Measurements from ENCODE around the gene SLCO3A1.

Gene SLCO3A1

GRCh38 chr15:92011611-92012367 lies 158.3 kb downstream of the SLCO3A1 start:
- DNase-seq: peak; percentile 15

- DNase-seq: no peak
These were observed 158.8 kb downstream of the SLCO3A1 start for GRCh38 chr15:92012368-92012629.

GRCh38 chr15:92012881-92013280 lies 159.4 kb downstream of the SLCO3A1 start:
- DNase-seq: no peak

- no peak for DNase-seq
These were observed 160.9 kb downstream of the SLCO3A1 start for GRCh38 chr15:92014281-92015030.

- no peak for DNase-seq
These were observed 164.5 kb downstream of the SLCO3A1 start for GRCh38 chr15:92017882-92018534.

GRCh38 chr15:92018535-92019239 lies 165.2 kb downstream of the SLCO3A1 start:
- no peak for DNase-seq

- no peak for DNase-seq
These were observed 166.2 kb downstream of the SLCO3A1 start for GRCh38 chr15:92019706-92020105.

- DNase-seq: no peak
These were observed 166.7 kb downstream of the SLCO3A1 start for GRCh38 chr15:92020207-92020606.

GRCh38 chr15:92020804-92021203 lies 167.3 kb downstream of the SLCO3A1 start:
- no peak for DNase-seq

- DNase-seq: no peak
These were observed 168.3 kb downstream of the SLCO3A1 start for GRCh38 chr15:92021792-92022191.

- no peak for DNase-seq
These were observed 170.5 kb downstream of the SLCO3A1 start for GRCh38 chr15:92023965-92024364.

GRCh38 chr15:92025706-92026270 lies 172.3 kb downstream of the SLCO3A1 start:
- no peak for DNase-seq

GRCh38 chr15:92028389-92028724 lies 174.8 kb downstream of the SLCO3A1 start:
- no peak for DNase-seq

GRCh38 chr15:92029767-92030166 lies 176.3 kb downstream of the SLCO3A1 start:
- no peak for DNase-seq

GRCh38 chr15:92033314-92033713 lies 179.8 kb downstream of the SLCO3A1 start:
- DNase-seq: no peak

GRCh38 chr15:92033723-92034122 lies 180.2 kb downstream of the SLCO3A1 start:
- no peak for DNase-seq

GRCh38 chr15:92034227-92034626 lies 180.7 kb downstream of the SLCO3A1 start:
- DNase-seq: no peak

GRCh38 chr15:92035551-92035950 lies 182.0 kb downstream of the SLCO3A1 start:
- no peak for DNase-seq

- no peak for DNase-seq
These were observed 182.5 kb downstream of the SLCO3A1 start for GRCh38 chr15:92035961-92036360.

GRCh38 chr15:92037491-92037890 lies 184.0 kb downstream of the SLCO3A1 start:
- no peak for DNase-seq

GRCh38 chr15:92040350-92040749 lies 186.8 kb downstream of the SLCO3A1 start:
- no peak for DNase-seq

GRCh38 chr15:92041371-92041770 lies 187.9 kb downstream of the SLCO3A1 start:
- no peak for DNase-seq

- no peak for DNase-seq
These were observed 189.8 kb downstream of the SLCO3A1 start for GRCh38 chr15:92043283-92043682.
